HEK293 (cell line): Measurements from ENCODE around the gene LRRC49.

Experiments used
- CTCF ChIA-PET: fragments of 350-600 bp; formaldehyde crosslinking; extraction: SDS; loops from one replicate; lab custom pipeline; 2021; ENCODE audit warnings: antibody characterized with exemption; lab: Yijun Ruan, JAX
- POLR2A ChIA-PET: fragments of 300-600 bp; formaldehyde crosslinking; extraction: SDS; loops from one replicate; lab custom pipeline; 2020; ENCODE audit warnings: antibody characterized with exemption, inconsistent platforms; lab: Yijun Ruan, JAX
- H3K27ac ChIP-seq: fragments of 200-500 bp; sonication (Bioruptor generic); 2 replicates; pipeline ENCODE4 v1.5.1; 2014; ENCODE audit warnings: low read depth, low read length, control low read depth, inconsistent platforms; ENCODE audit errors: extremely low read depth
- H3K36me3 ChIP-seq, 2 experiments: fragments of 200-500 bp in 1 of 2; sonication (Bioruptor generic) in 1 of 2; 1 replicate in 1 of 2; 2 replicates in 1 of 2; pipeline ENCODE4 v1.5.1; 2014 to 2017; ENCODE audit warnings: inconsistent platforms in 2 of 2, low read length in 2 of 2; ENCODE audit not compliant: control insufficient read depth in 2 of 2, insufficient read depth in 1 of 2
- H3K4me1 ChIP-seq: fragments of 200-500 bp; sonication (Bioruptor generic); 2 replicates; pipeline ENCODE4 v1.5.1; 2014; ENCODE audit warnings: mild to moderate bottlenecking, low read length, inconsistent platforms; ENCODE audit not compliant: control insufficient read depth, insufficient read depth
- H3K4me3 ChIP-seq: 2 replicates; pipeline ENCODE4 v1.5.1; 2011; ENCODE audit warnings: low read depth, mild to moderate bottlenecking, control low read depth, low read length, moderate library complexity
- H3K9me3 ChIP-seq: fragments of 200-500 bp; sonication (Bioruptor generic); 2 replicates; pipeline ENCODE4 v1.5.1; 2014; ENCODE audit warnings: low read depth, low read length, inconsistent platforms; ENCODE audit not compliant: control insufficient read depth, insufficient read depth
- EGR2 ChIP-seq: fragments of 450-650 bp; formaldehyde crosslinking; IDR thresholded peaks from 2 replicates; pipeline ENCODE4 v1.5.1; 2016; ENCODE audit warnings: low read depth, missing biosample characterization, missing genetic modification characterization
- HOXC10 ChIP-seq: sonication (generic); formaldehyde crosslinking; IDR thresholded peaks from 2 replicates; pipeline ENCODE4 v1.8.1; 2023; ENCODE audit warnings: mild to moderate bottlenecking, missing genetic modification reagents
- KLF7 ChIP-seq: fragments of 450-650 bp; formaldehyde crosslinking; IDR thresholded peaks from 2 replicates; pipeline ENCODE4 v1.5.1; 2016; ENCODE audit warnings: missing biosample characterization, missing genetic modification characterization, borderline replicate concordance
- KLF9 ChIP-seq: fragments of 450-650 bp; formaldehyde crosslinking; IDR thresholded peaks from 2 replicates; pipeline ENCODE4 v1.5.1; 2016; ENCODE audit warnings: missing biosample characterization, missing genetic modification characterization, low read depth
- PRDM1 ChIP-seq: fragments of 450-650 bp; formaldehyde crosslinking; IDR thresholded peaks from 2 replicates; pipeline ENCODE4; 2016; ENCODE audit warnings: missing biosample characterization, missing genetic modification characterization
- RBAK ChIP-seq: fragments of 450-650 bp; formaldehyde crosslinking; IDR thresholded peaks from 2 replicates; pipeline ENCODE4 v1.5.1; 2016; ENCODE audit warnings: missing biosample characterization, missing genetic modification characterization
- SP2 ChIP-seq: fragments of 450-650 bp; formaldehyde crosslinking; IDR thresholded peaks from 2 replicates; pipeline ENCODE4 v1.5.1; 2016; ENCODE audit warnings: missing biosample characterization, missing genetic modification characterization
- ZBTB1 ChIP-seq: fragments of 450-650 bp; formaldehyde crosslinking; IDR thresholded peaks from 2 replicates; pipeline ENCODE4 v1.5.1; 2016; ENCODE audit warnings: missing biosample characterization, missing genetic modification characterization
- ZBTB8A ChIP-seq: fragments of 450-650 bp; formaldehyde crosslinking; IDR thresholded peaks from 2 replicates; pipeline ENCODE4 v1.5.1; 2016; ENCODE audit warnings: missing biosample characterization, missing genetic modification characterization
- ZNF10 ChIP-seq: fragments of 450-650 bp; formaldehyde crosslinking; IDR thresholded peaks from 2 replicates; pipeline ENCODE4 v1.5.1; 2017; ENCODE audit warnings: missing biosample characterization, missing genetic modification characterization
- ZNF112 ChIP-seq: fragments of 450-650 bp; formaldehyde crosslinking; IDR thresholded peaks from 2 replicates; pipeline ENCODE4 v1.5.0; 2017; ENCODE audit warnings: missing biosample characterization, missing genetic modification characterization
- ZNF121 ChIP-seq: fragments of 450-650 bp; formaldehyde crosslinking; IDR thresholded peaks from 2 replicates; pipeline ENCODE4 v1.5.1; 2016; ENCODE audit warnings: missing biosample characterization, missing genetic modification characterization
- ZNF138 ChIP-seq: fragments of 450-650 bp; formaldehyde crosslinking; IDR thresholded peaks from 2 replicates; pipeline ENCODE4 v1.5.1; 2016; ENCODE audit warnings: missing biosample characterization, missing genetic modification characterization, borderline replicate concordance
- ZNF146 ChIP-seq: fragments of 450-650 bp; formaldehyde crosslinking; IDR thresholded peaks from 2 replicates; pipeline ENCODE4 v1.5.1; 2016; ENCODE audit warnings: missing biosample characterization, missing genetic modification characterization
- ZNF16 ChIP-seq: fragments of 450-650 bp; formaldehyde crosslinking; IDR thresholded peaks from 2 replicates; pipeline ENCODE4 v1.5.1; 2016; ENCODE audit warnings: low read depth, missing biosample characterization, missing genetic modification characterization
- ZNF202 ChIP-seq: fragments of 450-650 bp; formaldehyde crosslinking; IDR thresholded peaks from 2 replicates; pipeline ENCODE4 v1.5.1; 2016; ENCODE audit warnings: missing biosample characterization, missing genetic modification characterization, borderline replicate concordance
- ZNF23 ChIP-seq: fragments of 450-650 bp; formaldehyde crosslinking; IDR thresholded peaks from 2 replicates; pipeline ENCODE4 v1.5.1; 2016; ENCODE audit warnings: missing biosample characterization, missing genetic modification characterization, borderline replicate concordance
- ZNF302 ChIP-seq: fragments of 450-650 bp; formaldehyde crosslinking; IDR thresholded peaks from 2 replicates; pipeline ENCODE4 v1.5.1; 2016; ENCODE audit warnings: missing biosample characterization, missing genetic modification characterization, low read depth
- ZNF404 ChIP-seq: fragments of 450-650 bp; formaldehyde crosslinking; IDR thresholded peaks from 2 replicates; pipeline ENCODE4 v1.5.1; 2017; ENCODE audit warnings: missing biosample characterization, missing genetic modification characterization
- ZNF426 ChIP-seq: fragments of 450-650 bp; formaldehyde crosslinking; IDR thresholded peaks from 2 replicates; pipeline ENCODE4 v1.5.1; 2017; ENCODE audit warnings: missing biosample characterization, missing genetic modification characterization, mild to moderate bottlenecking, inconsistent platforms, moderate library complexity
- ZNF529 ChIP-seq: fragments of 450-650 bp; formaldehyde crosslinking; IDR thresholded peaks from 2 replicates; pipeline ENCODE4 v1.5.1; 2017; ENCODE audit warnings: missing genetic modification characterization, missing biosample characterization; ENCODE audit not compliant: insufficient replicate concordance
- ZNF544 ChIP-seq: fragments of 450-650 bp; formaldehyde crosslinking; IDR thresholded peaks from 2 replicates; pipeline ENCODE4 v1.5.0; 2017; ENCODE audit warnings: missing biosample characterization, missing genetic modification characterization
- ZNF548 ChIP-seq: fragments of 450-650 bp; formaldehyde crosslinking; IDR thresholded peaks from 2 replicates; pipeline ENCODE4 v1.5.1; 2016; ENCODE audit warnings: missing biosample characterization, missing genetic modification characterization
- ZNF624 ChIP-seq: fragments of 450-650 bp; formaldehyde crosslinking; IDR thresholded peaks from 2 replicates; pipeline ENCODE4 v1.5.1; 2017; ENCODE audit warnings: missing biosample characterization, missing genetic modification characterization
- ZNF664 ChIP-seq: fragments of 450-650 bp; formaldehyde crosslinking; IDR thresholded peaks from 2 replicates; pipeline ENCODE4 v1.5.1; 2016; ENCODE audit warnings: missing biosample characterization, missing genetic modification characterization
- TF ChIP-seq, protein P1 (sequence below): fragments of 450-650 bp; formaldehyde crosslinking; optimal IDR thresholded peaks from 2 replicates; pipeline ENCODE3; 2016; ENCODE audit warnings: missing biosample characterization, mild to moderate bottlenecking, missing genetic modification characterization
- TF ChIP-seq, protein P2 (sequence below): fragments of 450-650 bp; IDR thresholded peaks from 2 replicates; pipeline ENCODE4 v1.5.1; 2018; ENCODE audit warnings: missing biosample characterization, missing genetic modification characterization
- TF ChIP-seq, protein P3 (sequence below): fragments of 450-650 bp; formaldehyde crosslinking; IDR thresholded peaks from 2 replicates; pipeline ENCODE4 v1.5.1; 2016; ENCODE audit warnings: missing biosample characterization, missing genetic modification characterization
- TF ChIP-seq, protein P4 (sequence below): fragments of 450-650 bp; formaldehyde crosslinking; conservative IDR thresholded peaks from 2 replicates; pipeline ENCODE4 v1.5.1; 2016; ENCODE audit warnings: low read depth, missing biosample characterization, missing genetic modification characterization
- TF ChIP-seq, protein P5 (sequence below): fragments of 450-650 bp; formaldehyde crosslinking; IDR thresholded peaks from 2 replicates; pipeline ENCODE4; 2016; ENCODE audit warnings: missing biosample characterization, missing genetic modification characterization
- TF ChIP-seq, protein P6 (sequence below): fragments of 450-650 bp; formaldehyde crosslinking; IDR thresholded peaks from 2 replicates; pipeline ENCODE4 v1.5.1; 2016; ENCODE audit warnings: missing biosample characterization, missing genetic modification characterization

The LRRC49 gene

DNA sequence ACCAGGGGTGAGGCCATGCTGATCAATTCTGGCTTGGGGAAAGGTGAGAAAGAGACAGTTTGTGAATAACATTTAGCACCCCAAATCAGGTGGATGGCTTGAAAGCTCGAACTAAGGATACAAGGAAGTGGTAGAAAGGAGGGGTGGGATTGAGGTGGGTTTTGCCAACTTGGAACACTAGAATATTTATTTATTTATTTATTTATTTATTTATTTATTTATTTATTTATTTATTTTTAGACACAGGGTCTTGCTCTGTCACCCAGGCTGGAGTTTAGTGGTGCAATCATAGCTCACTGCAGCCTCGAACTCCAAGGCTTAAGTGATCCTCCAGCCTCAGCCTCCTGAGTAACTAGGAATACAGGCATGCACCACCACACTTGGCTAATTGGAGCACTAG is 191.6 kb downstream of the LRRC49 start:
- POLR2A ChIA-PET: no interaction called here
- H3K9me3 ChIP-seq: no peaks in the 10 kb centered on the region; the same call in 1 of the 2 replicates
- peaks cover 8% of the 10 kb centered on the region for H3K4me1 ChIP-seq
- no peak overlapping the region for H3K27ac ChIP-seq
- H3K4me3 ChIP-seq: no peak overlapping the region
- CTCF ChIA-PET: interaction anchor here (0.6 kb wide), 1 partner anchor 456 kb away, joined by 5 read pairs; no protein-coding TSS in a partner anchor
- H3K36me3 ChIP-seq: no peaks in the 10 kb centered on the region
- TF ChIP-seq ZNF202 (tag by site-specific recombination): peak; percentile 95
- TF ChIP-seq, protein P1, sequence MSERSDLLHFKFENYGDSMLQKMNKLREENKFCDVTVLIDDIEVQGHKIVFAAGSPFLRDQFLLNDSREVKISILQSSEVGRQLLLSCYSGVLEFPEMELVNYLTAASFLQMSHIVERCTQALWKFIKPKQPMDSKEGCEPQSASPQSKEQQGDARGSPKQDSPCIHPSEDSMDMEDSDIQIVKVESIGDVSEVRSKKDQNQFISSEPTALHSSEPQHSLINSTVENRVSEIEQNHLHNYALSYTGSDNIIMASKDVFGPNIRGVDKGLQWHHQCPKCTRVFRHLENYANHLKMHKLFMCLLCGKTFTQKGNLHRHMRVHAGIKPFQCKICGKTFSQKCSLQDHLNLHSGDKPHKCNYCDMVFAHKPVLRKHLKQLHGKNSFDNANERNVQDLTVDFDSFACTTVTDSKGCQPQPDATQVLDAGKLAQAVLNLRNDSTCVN: no peak
- no peak for TF ChIP-seq EGR2 (tag by site-specific recombination)
- TF ChIP-seq PRDM1 (tag by site-specific recombination): no peak
- no peak for TF ChIP-seq HOXC10 (CRISPR knock-in tag)
- no peak for TF ChIP-seq KLF9 (tag by site-specific recombination)
- TF ChIP-seq ZNF404 (tag by site-specific recombination): peak; percentile 92
- TF ChIP-seq SP2 (tag by site-specific recombination): no peak
- TF ChIP-seq, protein P2, sequence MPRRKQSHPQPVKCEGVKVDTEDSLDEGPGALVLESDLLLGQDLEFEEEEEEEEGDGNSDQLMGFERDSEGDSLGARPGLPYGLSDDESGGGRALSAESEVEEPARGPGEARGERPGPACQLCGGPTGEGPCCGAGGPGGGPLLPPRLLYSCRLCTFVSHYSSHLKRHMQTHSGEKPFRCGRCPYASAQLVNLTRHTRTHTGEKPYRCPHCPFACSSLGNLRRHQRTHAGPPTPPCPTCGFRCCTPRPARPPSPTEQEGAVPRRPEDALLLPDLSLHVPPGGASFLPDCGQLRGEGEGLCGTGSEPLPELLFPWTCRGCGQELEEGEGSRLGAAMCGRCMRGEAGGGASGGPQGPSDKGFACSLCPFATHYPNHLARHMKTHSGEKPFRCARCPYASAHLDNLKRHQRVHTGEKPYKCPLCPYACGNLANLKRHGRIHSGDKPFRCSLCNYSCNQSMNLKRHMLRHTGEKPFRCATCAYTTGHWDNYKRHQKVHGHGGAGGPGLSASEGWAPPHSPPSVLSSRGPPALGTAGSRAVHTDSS (tag by site-specific recombination): no peak
- no peak for TF ChIP-seq ZNF146
- TF ChIP-seq ZNF23 (tag by site-specific recombination): 0 out of 2 replicates have a peak, but pooled peaks have one; percentile 37
- no peak for TF ChIP-seq ZNF624 (tag by site-specific recombination)
- no peak for TF ChIP-seq ZNF112 (tag by site-specific recombination)
- peak; percentile 30; the same call in 1 of the 2 replicates for TF ChIP-seq ZNF16 (tag by site-specific recombination)
- 0 out of 2 replicates have a peak, but pooled peaks have one; percentile 37 for TF ChIP-seq ZNF548 (tag by site-specific recombination)
- TF ChIP-seq KLF7: no peak; the same call in 1 of the 2 replicates
- TF ChIP-seq, protein P3, sequence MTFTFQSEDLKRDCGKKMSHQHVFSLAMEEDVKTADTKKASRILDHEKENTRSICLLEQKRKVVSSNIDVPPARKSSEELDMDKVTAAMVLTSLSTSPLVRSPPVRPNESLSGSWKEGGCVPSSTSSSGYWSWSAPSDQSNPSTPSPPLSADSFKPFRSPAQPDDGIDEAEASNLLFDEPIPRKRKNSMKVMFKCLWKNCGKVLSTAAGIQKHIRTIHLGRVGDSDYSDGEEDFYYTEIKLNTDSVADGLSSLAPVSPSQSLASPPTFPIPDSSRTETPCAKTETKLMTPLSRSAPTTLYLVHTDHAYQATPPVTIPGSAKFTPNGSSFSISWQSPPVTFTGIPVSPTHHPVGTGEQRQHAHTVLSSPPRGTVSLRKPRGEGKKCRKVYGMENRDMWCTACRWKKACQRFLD: 0 out of 2 replicates have a peak, but pooled peaks have one; percentile 64
- TF ChIP-seq ZNF10: peak; percentile 47; the same call in 1 of the 2 replicates
- TF ChIP-seq ZNF121 (tag by site-specific recombination): peak; percentile 70; the same call in 1 of the 2 replicates
- no peak for TF ChIP-seq ZNF544
- peak; percentile 90 for TF ChIP-seq ZNF664
- TF ChIP-seq, protein P4, sequence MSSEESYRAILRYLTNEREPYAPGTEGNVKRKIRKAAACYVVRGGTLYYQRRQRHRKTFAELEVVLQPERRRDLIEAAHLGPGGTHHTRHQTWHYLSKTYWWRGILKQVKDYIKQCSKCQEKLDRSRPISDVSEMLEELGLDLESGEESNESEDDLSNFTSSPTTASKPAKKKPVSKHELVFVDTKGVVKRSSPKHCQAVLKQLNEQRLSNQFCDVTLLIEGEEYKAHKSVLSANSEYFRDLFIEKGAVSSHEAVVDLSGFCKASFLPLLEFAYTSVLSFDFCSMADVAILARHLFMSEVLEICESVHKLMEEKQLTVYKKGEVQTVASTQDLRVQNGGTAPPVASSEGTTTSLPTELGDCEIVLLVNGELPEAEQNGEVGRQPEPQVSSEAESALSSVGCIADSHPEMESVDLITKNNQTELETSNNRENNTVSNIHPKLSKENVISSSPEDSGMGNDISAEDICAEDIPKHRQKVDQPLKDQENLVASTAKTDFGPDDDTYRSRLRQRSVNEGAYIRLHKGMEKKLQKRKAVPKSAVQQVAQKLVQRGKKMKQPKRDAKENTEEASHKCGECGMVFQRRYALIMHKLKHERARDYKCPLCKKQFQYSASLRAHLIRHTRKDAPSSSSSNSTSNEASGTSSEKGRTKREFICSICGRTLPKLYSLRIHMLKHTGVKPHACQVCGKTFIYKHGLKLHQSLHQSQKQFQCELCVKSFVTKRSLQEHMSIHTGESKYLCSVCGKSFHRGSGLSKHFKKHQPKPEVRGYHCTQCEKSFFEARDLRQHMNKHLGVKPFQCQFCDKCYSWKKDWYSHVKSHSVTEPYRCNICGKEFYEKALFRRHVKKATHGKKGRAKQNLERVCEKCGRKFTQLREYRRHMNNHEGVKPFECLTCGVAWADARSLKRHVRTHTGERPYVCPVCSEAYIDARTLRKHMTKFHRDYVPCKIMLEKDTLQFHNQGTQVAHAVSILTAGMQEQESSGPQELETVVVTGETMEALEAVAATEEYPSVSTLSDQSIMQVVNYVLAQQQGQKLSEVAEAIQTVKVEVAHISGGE (tag by site-specific recombination): peak; percentile 89
- peak; percentile 84 for TF ChIP-seq ZNF529 (tag by site-specific recombination)
- peak; percentile 83; the same call in 1 of the 2 replicates for TF ChIP-seq ZBTB1 (tag by site-specific recombination)
- TF ChIP-seq ZNF138 (tag by site-specific recombination): peak; percentile 94; the same call in 1 of the 2 replicates
- peak; percentile 99 for TF ChIP-seq ZNF426 (tag by site-specific recombination)
- TF ChIP-seq ZNF302 (tag by site-specific recombination): no peak
- peak; percentile 93 for TF ChIP-seq ZBTB8A (tag by site-specific recombination)
- TF ChIP-seq, protein P5, sequence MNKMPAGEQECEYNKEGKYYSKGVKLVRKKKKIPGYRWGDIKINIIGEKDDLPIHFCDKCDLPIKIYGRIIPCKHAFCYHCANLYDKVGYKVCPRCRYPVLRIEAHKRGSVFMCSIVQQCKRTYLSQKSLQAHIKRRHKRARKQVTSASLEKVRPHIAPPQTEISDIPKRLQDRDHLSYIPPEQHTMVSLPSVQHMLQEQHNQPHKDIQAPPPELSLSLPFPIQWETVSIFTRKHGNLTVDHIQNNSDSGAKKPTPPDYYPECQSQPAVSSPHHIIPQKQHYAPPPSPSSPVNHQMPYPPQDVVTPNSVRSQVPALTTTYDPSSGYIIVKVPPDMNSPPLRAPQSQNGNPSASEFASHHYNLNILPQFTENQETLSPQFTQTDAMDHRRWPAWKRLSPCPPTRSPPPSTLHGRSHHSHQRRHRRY (tag by site-specific recombination): no peak
- TF ChIP-seq, protein P6, sequence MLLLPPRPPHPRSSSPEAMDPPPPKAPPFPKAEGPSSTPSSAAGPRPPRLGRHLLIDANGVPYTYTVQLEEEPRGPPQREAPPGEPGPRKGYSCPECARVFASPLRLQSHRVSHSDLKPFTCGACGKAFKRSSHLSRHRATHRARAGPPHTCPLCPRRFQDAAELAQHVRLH: peak; percentile 87; the same call in 1 of the 2 replicates
- TF ChIP-seq RBAK (tag by site-specific recombination): 0 out of 2 replicates have a peak, but pooled peaks have one; percentile 75
